HS-5 (cell line): ENCODE measurements around the gene NMNAT3.

Source experiments
- DNase-seq: peaks from one replicate; pipeline ENCODE4 v3.0.0-alpha.2; 2012; ENCODE audit warnings: low read depth

NMNAT3 gene

GRCh38 chr3:139541532-139542288 lies 136.1 kb downstream of the NMNAT3 start:
- no peak for DNase-seq

- no peak for DNase-seq
Measured at GRCh38 chr3:139540651-139541531, 136.9 kb downstream of the NMNAT3 start.

- no peak for DNase-seq
Measured at GRCh38 chr3:139538733-139539132, 139.0 kb downstream of the NMNAT3 start.

- no peak for DNase-seq
Measured at GRCh38 chr3:139537795-139538621, 139.8 kb downstream of the NMNAT3 start.

GRCh38 chr3:139537361-139537760 lies 140.4 kb downstream of the NMNAT3 start:
- DNase-seq = peak; percentile 41

GRCh38 chr3:139534992-139535879 lies 142.5 kb downstream of the NMNAT3 start:
- DNase-seq = no peak

GRCh38 chr3:139534455-139534812 lies 143.3 kb downstream of the NMNAT3 start:
- peak; percentile 65 for DNase-seq

- DNase-seq = no peak
Measured at GRCh38 chr3:139533781-139534454, 143.9 kb downstream of the NMNAT3 start.

GRCh38 chr3:139532976-139533375 lies 144.8 kb downstream of the NMNAT3 start:
- DNase-seq = no peak

GRCh38 chr3:139530717-139531116 lies 147.1 kb downstream of the NMNAT3 start:
- no peak for DNase-seq

GRCh38 chr3:139529662-139530061 lies 148.1 kb downstream of the NMNAT3 start:
- DNase-seq = no peak

GRCh38 chr3:139528924-139529323 lies 148.8 kb downstream of the NMNAT3 start:
- DNase-seq = no peak

GRCh38 chr3:139528281-139528680 lies 149.5 kb downstream of the NMNAT3 start:
- DNase-seq = no peak

- DNase-seq = no peak
Measured at GRCh38 chr3:139527265-139527664, 150.5 kb downstream of the NMNAT3 start.

GRCh38 chr3:139526146-139526545 lies 151.6 kb downstream of the NMNAT3 start:
- no peak for DNase-seq

- no peak for DNase-seq
Measured at GRCh38 chr3:139524841-139525636, 152.7 kb downstream of the NMNAT3 start.

GRCh38 chr3:139523718-139524117 lies 154.1 kb downstream of the NMNAT3 start:
- DNase-seq = no peak

- DNase-seq = no peak
Measured at GRCh38 chr3:139523166-139523565, 154.6 kb downstream of the NMNAT3 start.

- DNase-seq = no peak
Measured at GRCh38 chr3:139522421-139522820, 155.4 kb downstream of the NMNAT3 start.

GRCh38 chr3:139521816-139522215 lies 156.0 kb downstream of the NMNAT3 start:
- no peak for DNase-seq
